ES-I3 (cell line): ENCODE measurements around the gene PRDM12.

ENCODE experiments used
- H3K36me3 ChIP-seq: 2 replicates; pipeline ENCODE4 v1.6.1; 2013; ENCODE audit warnings: mild to moderate bottlenecking, low read length, control low read depth, moderate library complexity; ENCODE audit not compliant: insufficient read depth
- H3K4me1 ChIP-seq: 2 replicates; pipeline ENCODE4 v1.6.1; 2013; ENCODE audit warnings: mild to moderate bottlenecking, control low read depth, low read length; ENCODE audit not compliant: insufficient read depth
- H3K9ac ChIP-seq: 2 replicates; pipeline ENCODE4 v1.6.1; 2013; ENCODE audit warnings: low read depth, mild to moderate bottlenecking, low read length, moderate library complexity
- H3K9me3 ChIP-seq: 2 replicates; pipeline ENCODE4 v1.6.1; 2013; ENCODE audit warnings: mild to moderate bottlenecking, low read length, moderate library complexity; ENCODE audit not compliant: control insufficient read depth, insufficient read depth

The PRDM12 gene

GRCh38 chr9:130699047-130699446 is 34.7 kb downstream of the PRDM12 start:
- Histone ChIP-seq H3K9me3 (no peaks in the 10 kb centered on the region), H3K36me3 (peaks cover 45% of the 10 kb centered on the region), H3K4me1 (0 out of 2 replicates have a peak, but pooled peaks cover 6% of the 10 kb centered on the region), H3K9ac (no peak overlapping the region)

GRCh38 chr9:130701059-130702022 is 36.9 kb downstream of the PRDM12 start:
- H3K9me3 ChIP-seq, result no peaks in the 10 kb centered on the region
- H3K36me3 ChIP-seq, result peaks cover 51% of the 10 kb centered on the region
- H3K4me1 ChIP-seq, result 0 out of 2 replicates have a peak, but pooled peaks cover 6% of the 10 kb centered on the region
- H3K9ac ChIP-seq, result no peak overlapping the region

- 0 out of 2 replicates have a peak, but pooled peaks cover 6% of the 10 kb centered on the region for H3K4me1 ChIP-seq
- peaks cover 41% of the 10 kb centered on the region for H3K36me3 ChIP-seq
- no peak overlapping the region for H3K9ac ChIP-seq
- no peaks in the 10 kb centered on the region for H3K9me3 ChIP-seq
Measured at GRCh38 chr9:130703501-130703900, 39.1 kb downstream of the PRDM12 start.

- peaks cover 21% of the 10 kb centered on the region for H3K36me3 ChIP-seq
- no peaks in the 10 kb centered on the region for H3K9me3 ChIP-seq
- no peaks in the 10 kb centered on the region for H3K4me1 ChIP-seq
- H3K9ac ChIP-seq, result no peak overlapping the region
Measured at GRCh38 chr9:130707225-130707976, 43.0 kb downstream of the PRDM12 start.

GRCh38 chr9:130710822-130711352 is 46.5 kb downstream of the PRDM12 start:
- H3K9me3 ChIP-seq, result no peaks in the 10 kb centered on the region
- 0 out of 2 replicates have a peak, but pooled peaks cover 3% of the 10 kb centered on the region for H3K4me1 ChIP-seq
- no peaks in the 10 kb centered on the region; the same call in 1 of the 2 replicates for H3K36me3 ChIP-seq
- H3K9ac ChIP-seq, result no peak overlapping the region

GRCh38 chr9:130711469-130711868 is 47.1 kb downstream of the PRDM12 start:
- H3K36me3 ChIP-seq, result no peaks in the 10 kb centered on the region; the same call in 1 of the 2 replicates
- H3K9me3 ChIP-seq, result no peaks in the 10 kb centered on the region
- 0 out of 2 replicates have a peak, but pooled peaks cover 3% of the 10 kb centered on the region for H3K4me1 ChIP-seq
- no peak overlapping the region for H3K9ac ChIP-seq

- Histone ChIP-seq H3K9ac (peak overlapping the region; percentile 99), H3K9me3 (no peaks in the 10 kb centered on the region), H3K36me3 (no peaks in the 10 kb centered on the region), H3K4me1 (0 out of 2 replicates have a peak, but pooled peaks cover 3% of the 10 kb centered on the region)
Measured at GRCh38 chr9:130712564-130713285, 48.3 kb downstream of the PRDM12 start.

- no peaks in the 10 kb centered on the region for H3K9me3 ChIP-seq
- H3K4me1 ChIP-seq, result 0 out of 2 replicates have a peak, but pooled peaks cover 3% of the 10 kb centered on the region
- no peaks in the 10 kb centered on the region for H3K36me3 ChIP-seq
- peak overlapping the region; percentile 99 for H3K9ac ChIP-seq
Measured at GRCh38 chr9:130713286-130713960, 49.0 kb downstream of the PRDM12 start.

- Histone ChIP-seq H3K9me3 (no peaks in the 10 kb centered on the region), H3K9ac (peak overlapping the region; percentile 99; the same call in 1 of the 2 replicates), H3K36me3 (no peaks in the 10 kb centered on the region), H3K4me1 (0 out of 2 replicates have a peak, but pooled peaks cover 3% of the 10 kb centered on the region)
Measured at GRCh38 chr9:130714586-130715110, 50.3 kb downstream of the PRDM12 start.

GRCh38 chr9:130715270-130715669 is 50.9 kb downstream of the PRDM12 start:
- Histone ChIP-seq H3K9me3 (no peaks in the 10 kb centered on the region), H3K9ac (peak overlapping the region; percentile 99; the same call in 1 of the 2 replicates), H3K36me3 (no peaks in the 10 kb centered on the region), H3K4me1 (0 out of 2 replicates have a peak, but pooled peaks cover 3% of the 10 kb centered on the region)

- Histone ChIP-seq H3K9ac (no peak overlapping the region), H3K9me3 (no peaks in the 10 kb centered on the region), H3K36me3 (no peaks in the 10 kb centered on the region), H3K4me1 (0 out of 2 replicates have a peak, but pooled peaks cover 3% of the 10 kb centered on the region)
Measured at GRCh38 chr9:130718562-130718961, 54.2 kb downstream of the PRDM12 start.

GRCh38 chr9:130720762-130721161 is 56.4 kb downstream of the PRDM12 start:
- H3K36me3 ChIP-seq, result no peaks in the 10 kb centered on the region
- no peaks in the 10 kb centered on the region for H3K4me1 ChIP-seq
- no peaks in the 10 kb centered on the region for H3K9me3 ChIP-seq
- no peak overlapping the region for H3K9ac ChIP-seq

GRCh38 chr9:130728721-130729120 is 64.3 kb downstream of the PRDM12 start:
- Histone ChIP-seq H3K9me3 (no peaks in the 10 kb centered on the region), H3K9ac (no peak overlapping the region), H3K36me3 (no peaks in the 10 kb centered on the region), H3K4me1 (no peaks in the 10 kb centered on the region)
